Cardiac muscle cell (in vitro differentiated cells and primary cell): ENCODE measurements around the gene DLG5. TPM values are rescaled to one million over a fixed set of nuclear protein-coding genes. Genes with fewer than 3 reads are reported as not detected.

Experiments used
- DNase-seq, 2 donors: peaks; one replicate each; pipeline versions ENCODE4 v3.0.0 to v3.0.0-alpha.2; 2010 to 2017; ENCODE audit warnings: low read depth in 1 of 2, low spot score in 1 of 2
- H3K27ac ChIP-seq: fragments of 200-600 bp; sonication (generic); 2 replicates; pipeline ENCODE4 v1.5.1; 2016
- H3K27me3 ChIP-seq: fragments of 200-600 bp; sonication (generic); 2 replicates; pipeline ENCODE4 v1.6.0; 2016; ENCODE audit warnings: control low read depth
- H3K36me3 ChIP-seq: fragments of 200-600 bp; sonication (generic); 2 replicates; pipeline ENCODE4 v1.5.1; 2016; ENCODE audit warnings: control low read depth
- H3K4me1 ChIP-seq: fragments of 200-600 bp; sonication (generic); 2 replicates; pipeline ENCODE4 v1.8.1; 2017; ENCODE audit warnings: low read depth, mild to moderate bottlenecking, mixed run types
- H3K4me3 ChIP-seq: fragments of 200-600 bp; sonication (generic); 2 replicates; pipeline ENCODE4 v1.5.1; 2016; ENCODE audit warnings: mild to moderate bottlenecking
- H3K9me3 ChIP-seq: fragments of 200-600 bp; sonication (generic); 2 replicates; pipeline ENCODE4 v1.5.1; 2017; ENCODE audit warnings: low read depth, mild to moderate bottlenecking, control low read depth
- polyA plus RNA-seq: library from polyadenylated mRNA; unstranded; fragments of >200 nt; fragmentation: Nextera tagmentation; extraction: Ambion mirVana; gene quantifications from 2 replicates; pipeline ENCODE4 v1.2.1, GENCODE V29; 2016
- total RNA-seq: library from RNA; depleted of rRNA; stranded (reverse); fragments of >200 nt; gene quantifications from 2 replicates; pipeline ENCODE4 v1.2.3, GENCODE V29; 2016
- TF ChIP-seq, protein P1 (sequence below): IDR thresholded peaks from 2 replicates; pipeline ENCODE4 v1.5.1; 2012; ENCODE audit warnings: low read depth, mild to moderate bottlenecking, low read length

Gene DLG5
- total and polyA plus RNA-seq, 2 experiments from 2014 or later, result 20.3 to 64.4 TPM

DNA sequence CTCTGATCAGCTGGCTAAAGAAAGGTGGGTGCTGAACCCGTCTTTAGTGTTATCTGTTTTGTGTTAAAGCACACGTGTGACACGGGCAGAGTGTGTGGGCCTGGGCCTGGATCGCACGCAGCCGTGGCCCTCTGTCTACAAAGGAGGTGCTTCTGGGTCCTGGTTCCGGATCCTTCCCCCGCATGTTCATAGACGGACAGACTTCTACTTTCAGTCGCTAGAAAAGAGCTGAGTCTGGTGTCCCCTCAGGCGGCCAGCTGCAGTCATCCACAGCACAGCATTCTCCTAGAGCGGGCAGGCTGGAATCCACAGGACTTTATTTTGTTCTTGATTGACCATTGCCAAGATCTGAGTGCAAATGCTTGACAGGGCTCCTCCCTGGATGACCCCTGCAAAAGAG is 134.4 kb downstream of the DLG5 start:
- Histone ChIP-seq H3K4me1 (peaks cover 8% of the 10 kb centered on the region), H3K27me3 (no peaks in the 10 kb centered on the region), H3K36me3 (peaks cover 15% of the 10 kb centered on the region), H3K9me3 (no peaks in the 10 kb centered on the region), H3K4me3 (no peak overlapping the region), H3K27ac (no peak overlapping the region)
- TF ChIP-seq, protein P1, sequence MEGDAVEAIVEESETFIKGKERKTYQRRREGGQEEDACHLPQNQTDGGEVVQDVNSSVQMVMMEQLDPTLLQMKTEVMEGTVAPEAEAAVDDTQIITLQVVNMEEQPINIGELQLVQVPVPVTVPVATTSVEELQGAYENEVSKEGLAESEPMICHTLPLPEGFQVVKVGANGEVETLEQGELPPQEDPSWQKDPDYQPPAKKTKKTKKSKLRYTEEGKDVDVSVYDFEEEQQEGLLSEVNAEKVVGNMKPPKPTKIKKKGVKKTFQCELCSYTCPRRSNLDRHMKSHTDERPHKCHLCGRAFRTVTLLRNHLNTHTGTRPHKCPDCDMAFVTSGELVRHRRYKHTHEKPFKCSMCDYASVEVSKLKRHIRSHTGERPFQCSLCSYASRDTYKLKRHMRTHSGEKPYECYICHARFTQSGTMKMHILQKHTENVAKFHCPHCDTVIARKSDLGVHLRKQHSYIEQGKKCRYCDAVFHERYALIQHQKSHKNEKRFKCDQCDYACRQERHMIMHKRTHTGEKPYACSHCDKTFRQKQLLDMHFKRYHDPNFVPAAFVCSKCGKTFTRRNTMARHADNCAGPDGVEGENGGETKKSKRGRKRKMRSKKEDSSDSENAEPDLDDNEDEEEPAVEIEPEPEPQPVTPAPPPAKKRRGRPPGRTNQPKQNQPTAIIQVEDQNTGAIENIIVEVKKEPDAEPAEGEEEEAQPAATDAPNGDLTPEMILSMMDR, result no peak
- DNase-seq, result no peak

DNA sequence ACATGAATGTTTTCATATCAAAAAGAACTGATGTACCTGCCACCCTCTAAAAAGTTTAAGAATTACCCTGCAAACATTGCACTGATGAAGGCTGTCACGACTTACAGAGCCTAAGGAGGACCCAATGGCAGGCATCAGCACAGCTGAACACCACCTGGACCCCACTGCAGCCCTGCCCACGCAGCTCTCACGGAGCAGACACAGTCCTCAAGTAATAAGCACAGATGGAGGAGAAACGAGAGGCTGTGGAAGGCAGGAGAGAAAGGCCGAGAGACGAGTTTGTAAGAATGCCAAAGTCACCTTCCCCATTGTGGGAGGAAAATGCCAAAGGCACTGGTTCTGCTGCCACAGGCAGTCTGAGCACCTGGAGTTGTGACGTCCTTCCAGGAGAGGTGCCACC is 135.0 kb downstream of the DLG5 start:
- no peaks in the 10 kb centered on the region for H3K9me3 ChIP-seq
- peaks cover 8% of the 10 kb centered on the region for H3K4me1 ChIP-seq
- no peaks in the 10 kb centered on the region for H3K27me3 ChIP-seq
- TF ChIP-seq, protein P1, result no peak
- H3K36me3 ChIP-seq, result peaks cover 13% of the 10 kb centered on the region
- H3K4me3 ChIP-seq, result no peak overlapping the region
- H3K27ac ChIP-seq, result no peak overlapping the region
- DNase-seq, result no peak

DNA sequence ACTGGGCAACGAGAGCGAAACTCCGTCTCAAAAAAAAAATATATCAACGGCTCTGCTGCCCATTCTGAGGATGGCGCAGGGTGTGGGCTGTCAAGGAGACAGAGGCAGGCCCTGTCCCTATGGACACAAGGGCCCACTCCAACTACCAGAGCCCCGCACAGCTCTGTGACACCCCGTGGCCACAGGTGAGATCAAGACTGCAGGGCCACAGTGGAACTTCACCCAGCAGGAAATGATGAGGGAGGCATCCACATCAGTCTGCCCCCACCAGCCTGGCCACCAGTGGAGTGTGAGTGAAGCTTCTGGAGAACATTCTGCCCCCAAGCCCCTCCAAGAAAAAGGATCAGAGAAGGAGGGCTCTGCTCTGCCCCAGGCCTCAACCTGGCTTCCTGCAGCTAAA is 136.7 kb downstream of the DLG5 start:
- DNase-seq, result no peak
- no peak overlapping the region for H3K4me3 ChIP-seq
- H3K4me1 ChIP-seq, result peaks cover 8% of the 10 kb centered on the region
- H3K27me3 ChIP-seq, result no peaks in the 10 kb centered on the region
- peaks cover 6% of the 10 kb centered on the region for H3K36me3 ChIP-seq
- no peak overlapping the region for H3K27ac ChIP-seq
- H3K9me3 ChIP-seq, result no peaks in the 10 kb centered on the region
- TF ChIP-seq, protein P1, result no peak

DNA sequence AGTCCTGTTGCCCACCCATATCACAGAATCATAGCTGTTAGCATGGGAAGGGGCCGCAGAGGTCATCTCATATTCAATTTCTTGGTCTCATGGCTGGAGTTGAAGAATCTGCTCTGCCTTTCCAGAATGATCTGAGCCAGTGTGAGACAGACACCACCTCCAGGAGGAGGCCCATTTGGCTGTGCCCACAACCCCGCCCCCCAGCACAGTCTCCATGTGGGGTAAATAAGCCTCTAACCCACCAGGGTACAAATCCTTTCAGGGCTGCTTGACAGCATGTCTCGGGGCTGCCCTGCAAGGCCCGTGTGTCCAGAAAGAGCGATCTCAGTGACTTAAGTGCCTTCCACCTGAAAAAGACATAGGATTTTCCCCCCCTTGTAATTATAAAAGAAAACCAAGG is 137.5 kb downstream of the DLG5 start:
- H3K4me3 ChIP-seq, result no peak overlapping the region
- TF ChIP-seq, protein P1, result no peak
- no peaks in the 10 kb centered on the region for H3K27me3 ChIP-seq
- H3K27ac ChIP-seq, result no peak overlapping the region
- DNase-seq, result no peak
- peaks cover 8% of the 10 kb centered on the region for H3K4me1 ChIP-seq
- peaks cover 6% of the 10 kb centered on the region for H3K36me3 ChIP-seq
- H3K9me3 ChIP-seq, result no peaks in the 10 kb centered on the region

DNA sequence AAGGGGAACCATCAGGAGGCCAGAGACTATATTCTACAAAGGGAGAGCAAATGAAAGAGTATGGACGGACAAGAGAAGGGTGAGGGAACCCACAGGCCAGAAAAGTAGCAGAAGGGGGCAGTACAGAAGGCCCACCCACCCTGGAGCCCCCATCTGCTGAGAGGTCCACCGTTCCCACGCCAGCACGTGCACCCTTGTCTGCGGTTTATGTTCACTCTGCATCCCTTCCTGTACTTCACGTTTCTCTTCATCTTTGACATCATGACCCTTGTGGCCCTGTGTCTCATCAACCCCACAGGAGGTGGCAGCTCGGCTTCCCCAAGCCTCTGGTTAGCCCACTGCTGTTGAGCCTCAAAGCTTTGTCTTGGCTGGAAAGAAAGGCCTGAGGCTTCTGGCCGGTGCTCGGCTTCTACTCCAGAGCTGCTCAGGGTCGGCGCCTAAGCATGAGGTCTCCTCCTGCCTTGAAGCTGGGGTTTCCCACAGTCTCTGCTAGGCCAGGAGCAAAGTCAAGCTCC is 138.0 kb downstream of the DLG5 start:
- TF ChIP-seq, protein P1, result no peak
- no peak for DNase-seq

DNA sequence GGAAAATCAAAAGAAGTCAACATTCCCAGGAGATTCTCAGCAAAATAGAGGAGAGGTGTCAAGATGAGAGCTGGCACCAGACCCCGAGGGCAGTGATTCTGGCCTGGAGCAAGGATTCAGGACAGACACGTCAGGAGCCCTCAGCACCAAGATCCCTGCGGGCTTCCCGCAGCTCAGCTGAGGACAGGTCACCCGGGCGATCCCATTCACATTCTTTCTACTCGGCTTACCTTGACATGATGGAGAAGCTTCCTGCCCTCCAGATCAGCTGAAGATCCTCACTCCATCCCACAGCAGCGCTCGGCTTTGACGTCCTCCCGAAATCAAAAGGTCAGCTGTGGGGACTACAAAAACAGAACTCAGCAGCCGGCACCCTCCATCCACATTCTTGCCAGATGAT is 139.1 kb downstream of the DLG5 start:
- TF ChIP-seq, protein P1, result no peak
- no peak for DNase-seq
- Histone ChIP-seq H3K4me1 (no peaks in the 10 kb centered on the region), H3K9me3 (no peaks in the 10 kb centered on the region), H3K27me3 (no peaks in the 10 kb centered on the region), H3K4me3 (no peak overlapping the region), H3K27ac (no peak overlapping the region), H3K36me3 (peaks cover 9% of the 10 kb centered on the region)

More for the DNA sequence above, 138.0 kb downstream of the DLG5 start:
- Histone ChIP-seq H3K27ac (no peak overlapping the region), H3K27me3 (no peaks in the 10 kb centered on the region), H3K4me3 (no peak overlapping the region), H3K36me3 (peaks cover 9% of the 10 kb centered on the region), H3K4me1 (peaks cover 3% of the 10 kb centered on the region), H3K9me3 (no peaks in the 10 kb centered on the region)
